Brain pericyte (primary cell): ENCODE results near the gene FERMT1.
"Not testable (repeated sequence)": the region's sequence is repeated elsewhere in the genome, so short reads cannot be mapped to it uniquely, and the experiment has no call there.

Experiments
- DNase-seq: peaks from one replicate; pipeline ENCODE4 v3.0.0-alpha.2; 2012; ENCODE audit warnings: low read depth, low spot score

Gene FERMT1

DNA sequence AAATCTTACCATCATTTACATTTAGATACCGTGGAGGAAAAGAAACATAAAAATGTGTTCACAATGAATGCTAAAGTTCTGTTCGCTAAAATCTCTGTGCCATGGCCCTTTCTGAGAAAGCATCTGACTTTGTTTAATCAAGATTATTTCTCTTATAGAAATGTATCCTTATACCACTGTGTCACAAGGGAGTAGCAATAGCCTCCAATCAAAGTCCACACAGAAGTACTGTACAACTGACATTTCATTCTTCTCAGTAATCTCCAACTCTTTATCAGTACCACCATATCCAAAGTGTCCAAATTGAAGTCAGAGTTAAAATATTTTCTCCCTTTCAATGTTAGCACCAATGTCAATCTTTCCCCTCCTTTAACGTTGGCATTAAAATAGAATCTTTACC lies 6.1 kb downstream of the FERMT1 start:
- no peak for DNase-seq

DNA sequence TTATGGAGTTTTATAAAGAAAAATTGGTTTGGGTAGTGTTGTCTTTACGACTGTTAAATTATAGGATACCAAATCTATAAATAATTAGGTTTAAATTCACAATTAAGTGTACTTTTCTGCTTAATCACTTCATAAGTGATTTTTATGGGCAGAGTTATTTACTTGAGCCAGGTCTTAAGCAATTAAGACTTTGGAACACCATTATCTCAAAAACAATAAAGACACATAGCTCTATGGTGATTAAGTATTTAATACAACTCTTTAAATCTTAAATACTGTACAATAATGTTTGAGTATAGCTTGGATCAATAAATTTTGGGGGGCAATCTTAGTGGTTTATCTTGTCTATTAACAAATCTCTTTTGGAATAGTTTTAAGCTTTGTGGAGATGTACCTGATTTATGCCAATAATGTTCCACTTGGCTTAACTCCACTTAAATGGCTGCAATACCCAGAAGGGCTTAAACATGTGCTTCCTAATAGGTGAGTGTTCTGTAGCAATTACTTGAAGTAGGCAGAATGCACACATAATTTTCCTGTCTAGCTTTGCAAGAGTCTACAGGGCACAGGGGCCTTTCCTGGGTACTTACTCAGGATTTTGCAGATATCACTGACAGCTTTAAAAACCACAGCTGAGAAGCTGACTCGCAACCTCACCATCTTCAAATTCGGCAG lies 7.5 kb downstream of the FERMT1 start:
- no peak for DNase-seq

DNA sequence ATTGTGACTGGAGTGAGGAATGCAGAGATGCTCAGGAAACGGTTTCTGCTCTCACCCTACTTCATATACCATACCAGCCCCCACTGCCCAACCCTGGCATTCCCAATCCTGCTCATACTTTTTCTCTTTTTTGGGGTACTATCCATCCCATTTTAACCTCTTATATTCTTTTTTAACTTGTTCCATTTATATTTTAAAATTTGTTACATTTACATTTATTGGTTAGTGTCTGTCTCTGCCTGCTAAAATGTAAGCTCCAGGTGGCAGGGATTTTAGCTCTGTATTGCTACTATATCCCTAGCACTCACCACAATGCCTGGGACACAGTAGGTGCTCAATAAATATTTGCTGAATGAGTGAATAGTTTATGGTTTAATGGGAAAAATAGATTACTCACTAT lies 8.1 kb downstream of the FERMT1 start:
- DNase-seq = no peak

DNA sequence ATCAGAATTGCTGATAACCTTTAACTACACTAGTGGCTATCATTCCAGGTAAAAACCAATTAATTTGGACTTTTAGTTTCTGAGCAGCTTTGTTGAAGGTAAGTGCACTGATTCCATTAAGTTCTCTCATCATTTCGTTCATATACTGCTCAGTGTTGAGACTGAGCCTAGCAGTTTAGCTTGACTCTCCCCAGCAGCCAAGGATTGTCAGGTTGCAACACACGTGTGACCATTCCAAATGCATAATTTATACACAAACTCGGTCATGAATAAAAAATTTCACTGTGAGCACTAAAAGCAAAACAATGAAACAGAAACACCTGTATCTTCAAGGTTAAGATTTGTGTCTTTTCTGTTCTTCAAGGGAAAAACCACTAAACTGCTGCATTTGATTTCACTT lies 8.9 kb downstream of the FERMT1 start:
- DNase-seq = no peak

DNA sequence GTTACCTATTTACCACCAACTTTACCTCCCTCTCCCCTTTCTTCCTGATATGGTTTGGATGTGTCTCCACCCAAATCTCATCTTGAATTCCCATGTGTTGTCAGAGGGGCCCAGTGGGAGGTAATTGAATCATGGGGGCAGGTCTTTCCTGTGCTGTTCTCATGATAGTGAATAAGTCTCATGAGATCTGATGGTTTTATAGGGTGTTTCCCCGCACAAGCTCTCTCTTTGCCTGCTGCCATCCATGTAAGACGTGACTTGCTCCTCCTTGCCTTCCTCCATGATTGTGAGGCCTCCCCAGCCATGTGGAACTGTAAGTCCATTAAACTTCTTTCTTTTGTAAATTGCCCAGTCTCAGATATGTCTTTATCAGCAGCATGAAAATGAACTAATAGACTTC lies 9.9 kb downstream of the FERMT1 start:
- not testable (repeated sequence) for DNase-seq

DNA sequence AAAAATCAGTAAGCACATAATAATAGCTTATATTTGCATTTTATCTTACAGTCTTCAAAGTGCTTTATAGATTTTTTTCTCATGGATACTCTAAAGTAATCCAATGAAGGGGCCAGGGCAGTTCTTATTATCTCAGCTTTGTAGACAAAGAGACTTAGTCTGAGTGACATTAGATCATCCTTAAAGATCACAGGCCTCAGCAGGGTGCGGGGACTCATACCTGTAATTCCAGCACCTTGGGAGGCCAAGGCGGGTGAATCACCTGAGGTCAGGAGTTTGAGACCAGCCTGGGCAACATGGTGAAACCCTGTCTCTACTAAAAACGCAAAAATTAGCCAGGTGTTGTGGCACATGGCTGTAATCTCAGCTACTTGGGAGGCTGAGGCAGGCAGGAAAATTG lies 14.5 kb downstream of the FERMT1 start:
- no peak for DNase-seq

DNA sequence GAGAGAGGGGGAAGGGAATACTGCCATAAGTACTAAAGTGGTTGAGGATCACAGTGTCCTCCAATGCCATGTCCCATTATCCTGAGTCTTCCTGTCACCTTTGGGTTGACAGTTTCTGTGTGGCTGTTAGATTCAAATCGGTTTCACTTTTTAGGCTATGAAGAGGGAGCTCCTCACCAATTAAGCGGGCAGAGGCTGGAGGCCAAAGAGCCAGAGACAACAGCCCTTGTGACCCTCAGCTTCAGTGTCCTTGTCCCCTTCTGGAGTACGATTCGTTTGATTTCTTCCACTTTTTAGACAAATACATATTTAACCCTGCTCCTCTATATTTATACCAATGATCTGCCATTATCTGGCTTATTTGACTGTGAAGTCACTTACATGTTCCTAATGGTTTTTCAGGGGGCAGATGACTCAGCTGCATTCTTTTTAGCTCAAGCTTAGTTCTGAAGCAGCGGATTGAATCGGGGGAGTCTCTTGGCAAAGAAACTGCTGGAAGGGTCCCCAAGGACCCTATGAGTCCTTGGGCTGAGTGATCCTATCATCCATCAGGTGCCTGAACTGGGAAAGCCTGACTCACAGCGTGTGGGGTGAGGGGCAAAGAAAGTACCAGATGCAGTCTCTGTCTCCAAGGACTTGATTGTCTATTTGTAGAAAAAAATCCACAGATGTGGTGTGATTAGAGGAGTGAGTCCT lies 18.2 kb downstream of the FERMT1 start:
- DNase-seq = no peak

DNA sequence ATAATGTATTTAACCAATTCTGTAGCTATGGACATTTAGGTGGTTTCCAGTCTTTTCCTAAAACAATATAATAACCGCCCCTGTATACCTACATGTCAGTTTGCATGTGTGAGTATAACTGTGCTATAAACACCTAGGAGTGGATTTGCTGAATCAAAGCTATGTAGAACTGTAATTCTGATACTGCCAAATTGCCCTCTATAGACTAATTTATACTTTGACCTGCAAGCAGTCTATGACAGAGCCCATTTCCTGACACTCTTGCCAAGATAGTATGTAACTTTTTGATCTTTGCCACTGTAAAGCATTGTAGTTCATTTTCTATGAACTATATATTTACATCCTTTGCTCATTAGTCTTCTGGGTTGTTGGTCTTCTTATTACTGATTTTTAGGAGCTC lies 19.5 kb downstream of the FERMT1 start:
- DNase-seq = no peak

DNA sequence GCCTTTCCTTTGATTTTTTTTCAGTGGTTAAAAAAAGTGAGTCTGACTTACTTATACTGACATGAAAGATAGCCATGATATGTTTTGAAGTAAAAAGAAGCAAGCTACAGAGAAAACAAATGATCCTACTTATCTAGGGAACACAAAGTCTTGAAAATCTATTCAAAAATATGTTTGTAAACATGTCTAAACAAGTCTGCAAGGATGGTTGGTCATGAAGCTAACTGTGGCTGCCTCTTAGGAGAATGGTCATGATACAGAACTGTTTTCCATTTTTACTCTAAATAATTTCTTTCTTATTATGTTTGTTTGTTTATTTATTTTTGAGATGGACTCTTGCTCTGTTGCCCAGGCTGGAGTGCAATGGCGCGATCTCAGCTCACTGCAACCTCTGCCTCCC lies 21.5 kb downstream of the FERMT1 start:
- DNase-seq = no peak

DNA sequence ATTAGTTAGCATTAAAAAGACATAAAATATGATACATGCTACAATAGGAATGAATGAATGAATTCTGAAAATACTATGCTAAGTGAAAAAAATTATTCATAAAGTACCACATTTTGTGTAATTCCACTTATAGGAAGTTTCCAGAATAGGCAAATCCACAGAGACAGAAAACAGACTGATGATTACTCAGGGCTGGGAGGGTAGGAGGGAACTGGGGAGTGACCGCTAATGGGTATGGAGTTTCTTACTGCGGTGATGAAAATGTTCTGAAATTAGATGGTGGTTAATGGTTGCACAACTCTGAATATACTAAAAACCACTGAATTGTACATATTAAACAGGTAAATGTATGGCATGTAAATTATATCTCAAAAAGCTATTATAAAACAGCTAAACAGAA lies 22.6 kb downstream of the FERMT1 start:
- no peak for DNase-seq

DNA sequence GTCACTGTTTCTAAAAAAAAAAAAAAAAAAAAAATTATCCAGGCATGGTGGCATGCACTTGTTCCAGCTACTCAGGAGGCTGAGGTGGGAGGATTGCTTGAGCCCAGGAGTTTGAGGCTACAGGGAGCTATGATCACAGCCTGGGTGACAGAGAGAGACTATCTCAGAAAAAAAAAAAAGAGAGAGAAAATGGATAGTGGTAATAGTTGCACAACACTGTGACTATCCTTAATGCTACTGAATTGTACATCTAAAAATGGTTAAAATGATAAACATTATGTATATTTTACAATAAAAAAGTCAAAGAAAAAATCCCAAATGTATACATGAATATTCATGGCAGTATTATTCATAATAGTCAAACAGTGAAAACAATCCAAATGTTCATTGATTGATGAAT lies 23.0 kb downstream of the FERMT1 start:
- DNase-seq = no peak

DNA sequence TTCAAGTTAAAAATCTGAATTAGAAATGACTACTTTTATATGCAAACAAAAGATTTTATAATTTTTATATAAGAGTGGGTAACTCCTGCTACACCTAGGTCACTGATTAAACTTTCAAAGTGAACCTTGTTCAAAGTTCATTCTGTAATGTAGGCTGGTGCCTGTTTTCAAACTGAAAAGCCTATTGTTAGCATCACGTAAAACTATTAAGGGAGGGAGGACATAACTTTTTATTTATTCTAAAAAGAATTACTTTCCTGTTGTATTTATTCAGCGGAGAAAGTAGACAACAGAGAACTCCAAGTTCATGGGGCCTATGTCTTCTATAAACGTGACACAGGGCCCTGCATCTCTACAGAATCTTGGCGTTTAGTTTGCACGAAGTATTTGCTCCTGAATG lies 27.4 kb downstream of the FERMT1 start:
- DNase-seq = no peak

DNA sequence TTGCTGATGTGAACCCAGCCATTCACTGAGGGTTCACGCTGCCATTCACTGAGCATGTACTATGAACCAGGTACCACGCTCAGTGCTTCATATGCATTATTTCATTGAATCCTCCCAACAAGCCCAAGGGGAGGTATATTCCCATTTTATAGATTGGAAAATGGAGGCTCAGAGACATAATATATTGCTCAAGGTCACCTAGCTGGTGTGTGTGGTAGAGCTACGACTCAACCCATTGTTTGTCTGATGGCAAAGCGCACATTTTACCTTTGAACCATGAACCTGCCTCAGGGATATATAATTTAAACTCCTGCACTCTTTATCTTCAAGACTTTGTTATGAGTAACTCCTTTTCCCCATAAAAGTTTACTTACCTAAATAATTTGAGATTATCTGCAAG lies 28.3 kb downstream of the FERMT1 start:
- DNase-seq = no peak

DNA sequence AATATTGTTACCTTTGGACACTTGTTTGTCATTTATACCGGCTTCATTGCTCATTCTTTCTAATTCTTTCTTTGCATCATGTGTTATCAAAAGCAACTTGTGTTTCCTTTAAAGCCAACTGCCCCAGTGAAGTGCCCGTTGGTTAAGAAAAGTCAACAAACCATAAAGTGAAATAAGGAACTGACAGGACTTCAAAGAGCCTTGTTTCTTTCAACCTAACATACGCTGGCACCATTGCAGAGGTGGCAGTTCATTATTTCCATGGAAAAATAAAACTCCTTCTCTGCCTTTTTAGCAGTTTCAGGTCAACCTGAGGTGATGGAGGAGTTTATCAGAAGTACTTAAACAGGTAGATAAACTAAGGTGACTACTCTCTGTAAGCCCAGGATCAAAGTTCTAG lies 28.8 kb downstream of the FERMT1 start:
- DNase-seq = no peak

DNA sequence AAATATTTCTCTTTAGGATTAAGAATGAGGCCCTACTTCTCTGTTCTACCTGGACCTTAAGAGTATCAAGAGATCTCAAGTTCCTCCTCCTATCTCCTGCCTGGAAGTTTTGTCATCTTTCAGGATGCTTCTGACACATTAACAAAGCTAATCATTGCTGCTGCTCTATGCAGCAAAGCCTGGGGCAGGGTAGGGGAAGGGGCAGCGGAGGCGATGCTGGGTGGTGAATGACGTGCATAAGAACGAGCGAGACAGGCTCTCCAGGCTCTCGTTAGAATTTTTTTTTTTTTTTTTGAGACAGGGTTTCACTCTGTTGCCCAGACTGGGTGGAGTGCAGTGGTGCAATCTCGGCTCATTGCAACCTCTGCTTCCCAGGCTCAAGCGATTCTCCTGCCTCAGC lies 31.2 kb downstream of the FERMT1 start:
- DNase-seq = no peak

DNA sequence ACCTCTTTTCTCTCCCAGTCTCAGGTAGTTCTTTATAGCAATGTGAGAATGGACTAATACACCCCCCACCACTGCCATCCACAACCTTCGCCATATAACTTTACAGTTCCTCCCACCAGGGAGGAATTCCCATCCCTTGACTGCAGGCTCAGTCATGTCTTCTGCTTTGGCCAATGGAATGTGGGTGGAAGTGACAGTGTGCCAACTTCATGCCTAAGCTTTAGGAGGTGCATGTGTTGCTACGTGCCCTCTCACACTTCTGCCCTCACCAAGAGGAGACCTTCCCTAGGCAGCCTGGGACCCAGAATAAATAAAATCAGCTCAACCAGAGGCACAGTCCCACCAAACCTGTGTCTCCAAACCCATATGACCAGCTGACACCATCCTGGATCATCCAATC lies 36.0 kb downstream of the FERMT1 start:
- DNase-seq = no peak

DNA sequence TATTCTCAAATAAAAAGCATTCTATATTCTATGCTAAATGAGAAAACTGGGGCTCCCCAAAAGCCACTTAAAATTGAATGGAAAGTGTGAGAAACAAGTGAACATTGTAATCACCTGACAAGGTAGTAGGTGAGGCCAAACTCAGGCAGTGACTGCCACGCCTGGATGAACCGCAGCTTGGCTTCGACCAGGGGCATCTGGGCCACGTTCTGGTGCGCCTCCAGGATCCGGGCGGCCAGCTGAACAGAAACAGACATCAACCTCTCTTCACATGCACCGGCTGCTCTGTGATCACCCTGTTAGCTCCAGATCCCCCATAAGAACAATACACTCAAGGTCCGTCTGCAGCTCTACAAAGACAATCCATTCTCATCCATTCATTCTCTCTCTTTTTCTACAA lies 38.9 kb downstream of the FERMT1 start:
- no peak for DNase-seq

DNA sequence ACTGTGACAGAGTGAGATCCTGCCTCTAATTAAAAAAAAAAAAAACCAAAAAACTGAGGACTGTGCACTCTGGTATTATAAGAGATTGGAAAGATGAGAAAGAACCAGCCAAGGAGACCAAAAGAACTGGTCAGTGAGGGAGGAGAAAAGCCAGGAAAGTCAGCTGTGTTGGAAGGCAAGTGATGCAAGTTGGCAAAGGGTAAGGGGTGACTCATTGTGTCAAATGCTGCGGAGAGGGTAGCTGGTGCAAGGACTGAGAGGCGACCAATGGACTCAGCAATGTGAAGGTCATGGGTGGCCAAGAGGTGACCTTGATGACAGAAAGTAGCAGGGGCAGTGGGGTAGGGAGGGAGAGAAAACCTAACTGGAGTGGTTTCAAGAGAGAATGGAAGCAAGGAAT lies 41.6 kb downstream of the FERMT1 start:
- DNase-seq = no peak

DNA sequence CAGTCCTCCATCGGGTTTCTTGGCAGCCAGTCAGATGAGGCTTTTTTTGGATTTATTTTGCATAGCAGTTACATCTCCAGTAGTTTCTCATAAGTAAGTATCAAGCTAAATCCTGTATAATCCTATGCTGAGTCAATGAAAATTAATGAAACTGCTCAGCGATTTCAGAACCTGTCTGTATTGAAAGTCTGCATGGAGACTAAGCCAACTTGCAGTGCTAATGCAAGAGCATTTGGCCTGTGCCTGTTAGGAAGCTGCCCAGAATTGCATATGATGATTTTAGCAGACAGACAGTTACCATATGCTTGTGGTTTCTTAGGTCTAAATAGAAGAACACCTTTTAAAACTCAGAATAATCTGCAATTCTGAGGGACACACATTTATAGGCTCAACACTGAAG lies 43.8 kb downstream of the FERMT1 start:
- no peak for DNase-seq

DNA sequence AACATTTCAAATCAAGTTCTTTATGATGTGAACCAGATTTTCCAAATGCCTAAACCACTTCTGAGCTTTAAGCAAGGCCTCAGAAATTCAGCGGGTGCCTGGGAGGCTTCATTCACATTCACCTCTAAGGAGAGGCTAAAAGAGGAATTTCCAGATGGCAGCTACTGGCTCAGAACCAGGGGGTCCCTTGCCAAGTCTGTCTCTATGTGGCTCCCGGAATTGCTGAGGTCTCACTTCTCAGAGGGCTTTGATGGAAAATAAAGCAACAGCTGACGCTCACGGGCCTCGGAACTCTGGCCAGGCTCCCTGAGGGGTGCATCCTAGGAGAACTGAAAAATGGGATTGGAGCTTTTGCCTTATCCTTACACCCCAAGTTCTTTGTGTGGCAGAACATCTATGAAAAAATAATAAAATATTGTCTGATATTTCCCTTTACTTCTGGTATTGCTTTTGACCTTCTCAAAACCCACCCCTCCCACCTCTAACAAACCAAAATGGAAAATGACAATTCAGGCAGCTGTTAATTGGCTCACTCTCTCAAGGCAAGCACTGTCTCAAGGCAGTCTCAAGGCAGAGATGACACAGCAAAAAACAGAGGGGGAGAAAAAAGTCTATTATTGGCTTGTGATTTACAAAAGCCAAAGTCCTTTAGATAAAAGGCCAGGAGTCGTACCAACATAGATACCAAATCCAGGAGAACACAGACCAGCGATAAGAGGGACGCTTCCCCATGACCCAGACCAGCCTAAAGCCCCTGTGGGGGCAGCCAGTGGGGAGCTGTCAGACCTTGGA lies 47.2 kb downstream of the FERMT1 start:
- DNase-seq = no peak

DNA sequence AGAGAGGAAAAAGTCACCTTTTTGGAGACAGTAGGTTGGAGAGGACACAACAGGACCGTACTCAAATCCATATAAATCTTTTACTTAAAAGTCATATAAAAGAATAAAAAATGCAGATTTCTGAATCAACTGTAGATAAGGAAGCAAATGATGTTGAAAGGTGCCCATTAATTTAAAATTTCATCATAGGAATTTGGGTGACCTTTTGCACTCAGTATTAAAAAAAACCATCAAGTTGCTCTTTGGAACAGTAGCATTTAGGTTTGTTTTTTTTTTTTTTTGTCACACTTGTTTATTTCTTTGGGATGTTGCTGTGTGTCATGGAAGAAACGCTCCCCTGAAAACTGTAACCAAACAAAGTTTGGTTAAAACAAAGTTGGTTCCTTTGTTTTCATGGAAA lies 48.0 kb downstream of the FERMT1 start:
- no peak for DNase-seq

DNA sequence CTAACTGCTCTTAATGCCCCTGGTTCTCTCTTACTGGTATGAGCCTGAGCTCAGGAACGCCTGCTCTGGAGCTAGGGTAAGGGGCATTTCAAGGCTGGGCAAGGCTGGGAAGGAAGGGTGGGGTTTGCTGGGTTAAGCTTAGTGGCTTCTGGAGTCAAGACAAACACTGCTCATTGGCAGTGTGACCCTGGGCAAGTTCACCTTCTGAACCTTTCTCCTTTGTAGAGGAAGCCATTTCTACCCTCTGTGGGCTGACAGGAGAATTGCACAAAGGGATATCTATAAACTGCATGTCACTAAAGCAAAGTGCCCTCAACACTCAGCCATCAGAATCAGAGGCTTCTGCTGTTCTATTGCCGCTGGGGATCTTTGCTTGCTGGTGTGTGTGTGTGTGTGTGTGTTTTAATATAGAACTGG lies 48.7 kb downstream of the FERMT1 start:
- no peak for DNase-seq
